GM23248 (cell line): ENCODE results near the gene NKG7.

Source experiments
- EZH2 ChIP-seq: fragments of 200-600 bp; sonication (generic); IDR thresholded peaks from 2 replicates; pipeline ENCODE4 v1.6.1; 2018; ENCODE audit warnings: antibody characterized with exemption, mild to moderate bottlenecking; ENCODE audit not compliant: insufficient read depth, poor library complexity, severe bottlenecking
- EZH2phosphoT487 ChIP-seq: fragments of 200-600 bp; sonication (generic); IDR thresholded peaks from 2 replicates; pipeline ENCODE4 v1.6.1; 2018; ENCODE audit warnings: antibody characterized with exemption, moderate library complexity, mild to moderate bottlenecking, low read depth; ENCODE audit not compliant: insufficient read depth

GRCh38 chr19:51352783-51353360, 19.6 kb downstream of the NKG7 start:
- no peak for TF ChIP-seq EZH2phosphoT487
- no peak for TF ChIP-seq EZH2
